ENCODE measurements around the gene GPR45.

The GPR45 gene

GRCh38 chr2:105290981-105291660 is 49.6 kb downstream of the GPR45 start:
- TF ChIP-seq FOXP2 (optimal IDR thresholded peaks at IDR 0.05; ENCODE audit: borderline replicate concordance, extremely low read depth, extremely low read length, insufficient read depth) (no peak), POLR2AphosphoS5 (IDR thresholded peaks at IDR 0.05; ENCODE audit: low read depth, low read length) (no peak), REST (IDR thresholded peaks at IDR 0.05; ENCODE audit: insufficient read depth in 1 of 2, low read depth in 2 of 2, low read length in 2 of 2) (no peak), TAF1 (IDR thresholded peaks at IDR 0.05; ENCODE audit: borderline replicate concordance, insufficient read depth, low read length) (no peak), SIN3A (IDR thresholded peaks at IDR 0.05; ENCODE audit: borderline replicate concordance, insufficient read depth, low read length) (no peak)

GRCh38 chr2:105291981-105292380 is 50.4 kb downstream of the GPR45 start:
- TF ChIP-seq TAF1 (IDR thresholded peaks at IDR 0.05; ENCODE audit: borderline replicate concordance, insufficient read depth, low read length): no peak
- no peak for TF ChIP-seq FOXP2 (optimal IDR thresholded peaks at IDR 0.05; ENCODE audit: borderline replicate concordance, extremely low read depth, extremely low read length, insufficient read depth)
- TF ChIP-seq SIN3A (IDR thresholded peaks at IDR 0.05; ENCODE audit: borderline replicate concordance, insufficient read depth, low read length): no peak
- TF ChIP-seq REST (IDR thresholded peaks at IDR 0.05; ENCODE audit: insufficient read depth in 1 of 2, low read depth in 2 of 2, low read length in 2 of 2): no peak
- no peak for TF ChIP-seq POLR2AphosphoS5 (IDR thresholded peaks at IDR 0.05; ENCODE audit: low read depth, low read length)

Data from PFSK-1 (cell line).